GM12873 (cell line): ENCODE results near the gene JADE2.

Experiments used
- CTCF ChIP-seq: IDR thresholded peaks from 2 replicates; pipeline ENCODE4 v1.5.1; 2012; ENCODE audit warnings: low read depth, mild to moderate bottlenecking, moderate library complexity, low read length, control low read depth; ENCODE audit not compliant: insufficient read depth; ENCODE audit errors: missing control alignments

The JADE2 gene

GRCh38 chr5:134503937-134504437, 21.5 kb upstream of the JADE2 start:
- TF ChIP-seq CTCF, result no peak

- no peak for TF ChIP-seq CTCF
Measured at GRCh38 chr5:134504629-134505300, 20.7 kb upstream of the JADE2 start.

GRCh38 chr5:134506054-134507039, 19.1 kb upstream of the JADE2 start:
- TF ChIP-seq CTCF, result no peak

GRCh38 chr5:134507452-134507851, 18.0 kb upstream of the JADE2 start:
- no peak for TF ChIP-seq CTCF

GRCh38 chr5:134508521-134509195, 16.8 kb upstream of the JADE2 start:
- no peak for TF ChIP-seq CTCF

- TF ChIP-seq CTCF, result no peak
Measured at GRCh38 chr5:134509308-134510040, 16.0 kb upstream of the JADE2 start.
